Stimulated activated memory B cell treated with anti-CD40 and anti-IgM and Interleukin-4, amounts not matched to agents 10 μg/mL and 1 μg/mL and 100 μg/mL, for 72 hours (primary cell): ENCODE results near the gene PTPA.
A peak's percentile ranks its signal among the peaks of the same experiment; 100 is the strongest.

ENCODE experiments used
- ATAC-seq: fragments of 150-1000 bp; cut with Tn5 transposase; 2 replicates; pipeline ENCODE4 v1.10.0; 2021
- H3K27ac Mint-ChIP-seq: one replicate; pipeline ENCODE4 v1.8.0; 2022; ENCODE audit warnings: mild to moderate bottlenecking, mixed read lengths
- H3K27me3 Mint-ChIP-seq: one replicate; pipeline ENCODE4 v1.8.0; 2022; ENCODE audit warnings: mixed read lengths
- H3K36me3 Mint-ChIP-seq: one replicate; pipeline ENCODE4 v1.8.0; 2022; ENCODE audit warnings: mixed read lengths
- H3K4me1 Mint-ChIP-seq: one replicate; pipeline ENCODE4 v1.8.0; 2022; ENCODE audit warnings: mixed read lengths
- H3K4me3 Mint-ChIP-seq: one replicate; pipeline ENCODE4 v1.8.0; 2022; ENCODE audit warnings: mild to moderate bottlenecking, moderate library complexity, mixed read lengths
- H3K9me3 Mint-ChIP-seq: one replicate; pipeline ENCODE4 v1.8.0; 2022; ENCODE audit warnings: mixed read lengths

PTPA gene

GRCh38 chr9:129165198-129165597 is 54.0 kb downstream of the PTPA start:
- ATAC-seq: no peak
- H3K36me3 Mint-ChIP-seq: no peaks in the 10 kb centered on the region
- H3K9me3 Mint-ChIP-seq: no peaks in the 10 kb centered on the region
- H3K27me3 Mint-ChIP-seq: peaks cover 2% of the 10 kb centered on the region
- peaks cover 15% of the 10 kb centered on the region for H3K4me1 Mint-ChIP-seq
- H3K4me3 Mint-ChIP-seq: no peak overlapping the region
- no peak overlapping the region for H3K27ac Mint-ChIP-seq

GRCh38 chr9:129166623-129167557 is 55.7 kb downstream of the PTPA start:
- Mint-ChIP-seq H3K4me1 (peaks cover 19% of the 10 kb centered on the region), H3K27ac (peak overlapping the region; percentile 35), H3K27me3 (peaks cover 19% of the 10 kb centered on the region), H3K4me3 (peak overlapping the region; percentile 50), H3K9me3 (no peaks in the 10 kb centered on the region), H3K36me3 (no peaks in the 10 kb centered on the region)
- no peak for ATAC-seq

GRCh38 chr9:129170229-129170628 is 59.0 kb downstream of the PTPA start:
- ATAC-seq: no peak
- H3K4me3 Mint-ChIP-seq: no peak overlapping the region
- peaks cover 28% of the 10 kb centered on the region for H3K4me1 Mint-ChIP-seq
- H3K9me3 Mint-ChIP-seq: no peaks in the 10 kb centered on the region
- H3K27ac Mint-ChIP-seq: no peak overlapping the region
- peaks cover 34% of the 10 kb centered on the region for H3K27me3 Mint-ChIP-seq
- H3K36me3 Mint-ChIP-seq: no peaks in the 10 kb centered on the region

- Mint-ChIP-seq H3K9me3 (no peaks in the 10 kb centered on the region), H3K27me3 (peaks cover 34% of the 10 kb centered on the region), H3K4me1 (peaks cover 38% of the 10 kb centered on the region), H3K27ac (no peak overlapping the region), H3K4me3 (no peak overlapping the region), H3K36me3 (no peaks in the 10 kb centered on the region)
- no peak for ATAC-seq
Observed at GRCh38 chr9:129171993-129172751, 61.0 kb downstream of the PTPA start.

- H3K4me3 Mint-ChIP-seq: no peak overlapping the region
- H3K27me3 Mint-ChIP-seq: peaks cover 34% of the 10 kb centered on the region
- H3K27ac Mint-ChIP-seq: no peak overlapping the region
- no peaks in the 10 kb centered on the region for H3K9me3 Mint-ChIP-seq
- ATAC-seq: no peak
- peaks cover 34% of the 10 kb centered on the region for H3K4me1 Mint-ChIP-seq
- no peaks in the 10 kb centered on the region for H3K36me3 Mint-ChIP-seq
Observed at GRCh38 chr9:129172816-129173215, 61.6 kb downstream of the PTPA start.

- H3K27ac Mint-ChIP-seq: no peak overlapping the region
- no peak for ATAC-seq
- no peaks in the 10 kb centered on the region for H3K36me3 Mint-ChIP-seq
- H3K9me3 Mint-ChIP-seq: no peaks in the 10 kb centered on the region
- no peak overlapping the region for H3K4me3 Mint-ChIP-seq
- H3K27me3 Mint-ChIP-seq: peaks cover 34% of the 10 kb centered on the region
- peaks cover 33% of the 10 kb centered on the region for H3K4me1 Mint-ChIP-seq
Observed at GRCh38 chr9:129173296-129174101, 62.3 kb downstream of the PTPA start.

- peak; percentile 25 for ATAC-seq
- Mint-ChIP-seq H3K36me3 (no peaks in the 10 kb centered on the region), H3K9me3 (no peaks in the 10 kb centered on the region), H3K4me1 (peaks cover 33% of the 10 kb centered on the region), H3K4me3 (peak overlapping the region; percentile 85), H3K27me3 (peaks cover 41% of the 10 kb centered on the region), H3K27ac (peak overlapping the region; percentile 58)
Observed at GRCh38 chr9:129174102-129174723, 63.0 kb downstream of the PTPA start.

- H3K4me3 Mint-ChIP-seq: peak overlapping the region; percentile 85
- peaks cover 45% of the 10 kb centered on the region for H3K27me3 Mint-ChIP-seq
- no peaks in the 10 kb centered on the region for H3K9me3 Mint-ChIP-seq
- H3K36me3 Mint-ChIP-seq: no peaks in the 10 kb centered on the region
- H3K4me1 Mint-ChIP-seq: peaks cover 33% of the 10 kb centered on the region
- peak overlapping the region; percentile 58 for H3K27ac Mint-ChIP-seq
- ATAC-seq: no peak
Observed at GRCh38 chr9:129174724-129175514, 63.7 kb downstream of the PTPA start.

GRCh38 chr9:129175515-129175824 is 64.3 kb downstream of the PTPA start:
- Mint-ChIP-seq H3K36me3 (no peaks in the 10 kb centered on the region), H3K27ac (peak overlapping the region; percentile 58), H3K4me1 (peaks cover 28% of the 10 kb centered on the region), H3K4me3 (peak overlapping the region; percentile 85), H3K27me3 (peaks cover 40% of the 10 kb centered on the region), H3K9me3 (no peaks in the 10 kb centered on the region)
- no peak for ATAC-seq

GRCh38 chr9:129175825-129176633 is 64.8 kb downstream of the PTPA start:
- Mint-ChIP-seq H3K27me3 (peaks cover 38% of the 10 kb centered on the region), H3K9me3 (no peaks in the 10 kb centered on the region), H3K4me1 (peaks cover 27% of the 10 kb centered on the region), H3K27ac (peak overlapping the region; percentile 64), H3K4me3 (peak overlapping the region; percentile 85), H3K36me3 (no peaks in the 10 kb centered on the region)
- peak; percentile 52 for ATAC-seq

- Mint-ChIP-seq H3K4me3 (peak overlapping the region; percentile 85), H3K27ac (peak overlapping the region; percentile 64), H3K36me3 (no peaks in the 10 kb centered on the region), H3K4me1 (peaks cover 27% of the 10 kb centered on the region), H3K9me3 (no peaks in the 10 kb centered on the region), H3K27me3 (peaks cover 38% of the 10 kb centered on the region)
- ATAC-seq: no peak
Observed at GRCh38 chr9:129176701-129177442, 65.7 kb downstream of the PTPA start.

- H3K27me3 Mint-ChIP-seq: peaks cover 40% of the 10 kb centered on the region
- peak; percentile 49 for ATAC-seq
- H3K9me3 Mint-ChIP-seq: no peaks in the 10 kb centered on the region
- no peak overlapping the region for H3K4me3 Mint-ChIP-seq
- H3K27ac Mint-ChIP-seq: no peak overlapping the region
- H3K36me3 Mint-ChIP-seq: no peaks in the 10 kb centered on the region
- H3K4me1 Mint-ChIP-seq: peaks cover 27% of the 10 kb centered on the region
Observed at GRCh38 chr9:129177443-129177790, 66.2 kb downstream of the PTPA start.
